Smooth muscle cell (in vitro differentiated cells): ENCODE results near the gene SRMS. TPM values are rescaled to one million over a fixed set of nuclear protein-coding genes. Genes with fewer than 3 reads are reported as not detected.

Experiments
- DNase-seq: peaks from one replicate; lab custom pipeline; 2025; ENCODE audit not compliant: unreplicated experiment; lab: John Stamatoyannopoulos, UW
- H2AFZ ChIP-seq: fragments of 200-600 bp; sonication (generic); 2 replicates; pipeline ENCODE4 v1.6.0; 2016; ENCODE audit warnings: antibody characterized with exemption, low read depth, mild to moderate bottlenecking
- H3F3A ChIP-seq: fragments of 200-600 bp; sonication (generic); 2 replicates; pipeline ENCODE4 v1.6.0; 2017; ENCODE audit warnings: antibody characterized with exemption, low read depth
- H3K27ac ChIP-seq: fragments of 200-600 bp; sonication (generic); 2 replicates; pipeline ENCODE4 v1.5.1; 2016; ENCODE audit warnings: low read depth, mild to moderate bottlenecking
- H3K27me3 ChIP-seq: fragments of 200-600 bp; sonication (generic); 2 replicates; pipeline ENCODE4 v1.6.1; 2016; ENCODE audit warnings: low read depth, mild to moderate bottlenecking
- H3K36me3 ChIP-seq: fragments of 200-600 bp; sonication (generic); 2 replicates; pipeline ENCODE4 v1.5.1; 2016; ENCODE audit warnings: low read depth
- H3K4me1 ChIP-seq: fragments of 200-600 bp; sonication (generic); 2 replicates; pipeline ENCODE4 v1.5.1; 2016; ENCODE audit warnings: low read depth
- H3K4me2 ChIP-seq: fragments of 200-600 bp; sonication (generic); 2 replicates; pipeline ENCODE4 v1.6.0; 2016; ENCODE audit warnings: mild to moderate bottlenecking
- H3K4me3 ChIP-seq: fragments of 200-600 bp; sonication (generic); 2 replicates; pipeline ENCODE4 v1.5.1; 2016; ENCODE audit warnings: mild to moderate bottlenecking
- H3K79me2 ChIP-seq: fragments of 200-600 bp; sonication (generic); 2 replicates; pipeline ENCODE4 v1.6.0; 2016; ENCODE audit warnings: low read depth, mild to moderate bottlenecking
- H3K9ac ChIP-seq: fragments of 200-600 bp; sonication (generic); 2 replicates; pipeline ENCODE4 v1.6.0; 2016; ENCODE audit warnings: low read depth
- H3K9me3 ChIP-seq: fragments of 200-600 bp; sonication (generic); replicated peaks from 2 replicates; pipeline ENCODE4 v1.5.1; 2016; ENCODE audit warnings: low read depth
- H4K20me1 ChIP-seq: fragments of 200-600 bp; sonication (generic); 2 replicates; pipeline ENCODE4 v1.6.0; 2016; ENCODE audit warnings: low read depth
- WGBS: methylation state at CpG from one replicate; pipeline ENCODE4 v1.1.7; 2016; ENCODE audit warnings: low lambda C conversion rate; 5-methylcytosine and 5-hydroxymethylcytosine counted together
- polyA plus RNA-seq: library from polyadenylated mRNA; unstranded; fragments of >200 nt; fragmentation: Nextera tagmentation; extraction: Ambion mirVana; gene quantifications from 2 replicates; pipeline ENCODE4 v1.2.1, GENCODE V29; 2016
- total RNA-seq: library from RNA; depleted of rRNA; stranded (reverse); fragments of >200 nt; gene quantifications from 2 replicates; pipeline ENCODE4 v1.2.3, GENCODE V29; 2014
- TF ChIP-seq, protein P1 (sequence below): fragments of 200-600 bp; sonication (generic); IDR thresholded peaks from 2 replicates; pipeline ENCODE4 v1.5.1; 2017; ENCODE audit warnings: borderline replicate concordance, mild to moderate bottlenecking, antibody characterized with exemption; ENCODE audit not compliant: insufficient read depth, poor library complexity, severe bottlenecking

The SRMS gene
- total and polyA plus RNA-seq, 2 experiments from 2014 or later, result not detected

DNA sequence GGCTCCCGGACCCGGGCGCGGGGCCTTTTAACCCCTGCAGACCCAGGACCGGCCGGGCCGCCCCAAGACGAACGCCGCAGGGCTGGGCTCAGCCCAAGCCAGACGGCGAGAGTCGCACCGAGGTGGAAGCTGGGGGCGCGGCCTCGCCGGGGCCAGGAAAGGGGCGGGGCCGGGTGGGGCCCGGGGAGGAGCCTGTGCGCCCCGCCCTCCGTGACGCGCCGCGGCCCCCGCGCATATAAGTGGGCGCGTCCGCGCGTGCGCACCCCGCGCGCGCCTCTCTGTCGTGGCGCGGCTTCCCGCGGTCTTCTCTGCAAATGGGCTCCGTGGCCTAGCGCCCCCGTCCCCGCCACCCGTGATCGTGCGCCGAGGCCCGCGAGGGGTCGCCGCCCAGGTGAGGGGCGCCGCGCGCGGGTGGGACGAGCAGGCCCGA lies 27.0 kb downstream of the SRMS start, which contains the start of gene PPDPF:
PPDPF (plus strand) TSS at position 262 of the 430 bp plus-strand sequence. CDS start 544 bp downstream, outside the sequence.
- Histone ChIP-seq H2AFZ (peak within 1 kb of the TSS; percentile 98), H3K79me2 (peaks cover 11% of the 10 kb centered on the region), H3K9me3 (no peaks in the 10 kb centered on the region), H4K20me1 (peaks cover 43% of the 10 kb centered on the region), H3K4me3 (peak within 1 kb of the TSS; percentile 96), H3K36me3 (no peaks in the 10 kb centered on the region), H3K27ac (peak within 1 kb of the TSS; percentile 83), H3K27me3 (no peaks in the 10 kb centered on the region), H3K4me2 (peak within 1 kb of the TSS; percentile 99), H3K4me1 (peaks cover 17% of the 10 kb centered on the region), H3F3A (no peaks in the 10 kb centered on the region), H3K9ac (peak within 1 kb of the TSS; percentile 86)
- no CpG with 5 or more reads among the region's 64 CpGs for WGBS
- TF ChIP-seq, protein P1, sequence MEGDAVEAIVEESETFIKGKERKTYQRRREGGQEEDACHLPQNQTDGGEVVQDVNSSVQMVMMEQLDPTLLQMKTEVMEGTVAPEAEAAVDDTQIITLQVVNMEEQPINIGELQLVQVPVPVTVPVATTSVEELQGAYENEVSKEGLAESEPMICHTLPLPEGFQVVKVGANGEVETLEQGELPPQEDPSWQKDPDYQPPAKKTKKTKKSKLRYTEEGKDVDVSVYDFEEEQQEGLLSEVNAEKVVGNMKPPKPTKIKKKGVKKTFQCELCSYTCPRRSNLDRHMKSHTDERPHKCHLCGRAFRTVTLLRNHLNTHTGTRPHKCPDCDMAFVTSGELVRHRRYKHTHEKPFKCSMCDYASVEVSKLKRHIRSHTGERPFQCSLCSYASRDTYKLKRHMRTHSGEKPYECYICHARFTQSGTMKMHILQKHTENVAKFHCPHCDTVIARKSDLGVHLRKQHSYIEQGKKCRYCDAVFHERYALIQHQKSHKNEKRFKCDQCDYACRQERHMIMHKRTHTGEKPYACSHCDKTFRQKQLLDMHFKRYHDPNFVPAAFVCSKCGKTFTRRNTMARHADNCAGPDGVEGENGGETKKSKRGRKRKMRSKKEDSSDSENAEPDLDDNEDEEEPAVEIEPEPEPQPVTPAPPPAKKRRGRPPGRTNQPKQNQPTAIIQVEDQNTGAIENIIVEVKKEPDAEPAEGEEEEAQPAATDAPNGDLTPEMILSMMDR, result no peak
- DNase-seq, result peak; percentile 82

GRCh38 chr20:63519668-63520503 lies 27.7 kb downstream of the SRMS start:
- Histone ChIP-seq H3K4me3 (peak overlapping the region; percentile 96), H3K9me3 (no peaks in the 10 kb centered on the region), H3F3A (no peaks in the 10 kb centered on the region), H3K27me3 (no peaks in the 10 kb centered on the region), H3K36me3 (no peaks in the 10 kb centered on the region), H3K9ac (peak overlapping the region; percentile 86), H3K4me1 (peaks cover 17% of the 10 kb centered on the region), H2AFZ (peak overlapping the region; percentile 98), H4K20me1 (peaks cover 38% of the 10 kb centered on the region), H3K27ac (peak overlapping the region; percentile 83), H3K79me2 (peaks cover 11% of the 10 kb centered on the region), H3K4me2 (peak overlapping the region; percentile 99)
- TF ChIP-seq, protein P1, result no peak
- peak; percentile 82 for DNase-seq
- 11% methylated on average over 36 of the region's 72 CpGs for WGBS

DNA sequence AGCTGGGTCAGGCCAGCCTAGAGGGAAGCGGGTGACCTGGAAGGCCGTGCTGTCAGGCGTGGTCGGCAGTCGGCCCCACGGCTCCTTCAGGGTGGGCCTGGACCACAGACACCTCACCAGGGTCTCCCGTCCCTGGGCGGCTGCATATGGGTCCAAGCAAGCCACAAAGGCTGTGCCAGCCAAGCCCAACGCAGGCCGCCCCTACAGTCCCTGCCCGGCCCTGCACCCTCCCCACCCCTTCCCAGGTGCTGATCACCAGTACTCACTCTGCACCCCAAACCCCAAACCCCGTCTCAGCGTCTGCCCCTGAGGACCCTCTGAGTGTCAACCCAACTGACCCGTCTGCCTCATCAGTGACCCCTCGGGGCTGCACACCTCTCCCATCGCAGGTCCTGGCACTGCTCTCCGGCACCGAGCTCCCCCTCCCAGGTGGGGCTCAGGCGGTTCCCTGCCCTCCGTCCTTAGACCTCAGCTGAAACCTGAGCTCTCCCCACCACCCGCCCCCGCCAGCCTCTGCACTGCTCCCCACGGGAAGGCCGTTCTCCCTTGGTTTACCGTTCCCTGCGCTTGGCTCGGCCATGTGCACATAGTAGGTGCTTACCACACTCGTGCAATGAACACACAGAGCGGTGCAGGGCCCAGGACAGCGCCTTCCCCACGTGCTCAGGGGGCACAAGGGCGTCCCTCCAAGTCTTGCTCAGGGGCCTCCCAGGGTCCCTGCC lies 28.4 kb downstream of the SRMS start:
- 77% methylated on average over 27 of the region's 32 CpGs for WGBS
- H3K79me2 ChIP-seq, result peaks cover 11% of the 10 kb centered on the region
- peaks cover 31% of the 10 kb centered on the region for H4K20me1 ChIP-seq
- H3K27ac ChIP-seq, result no peak overlapping the region
- H3F3A ChIP-seq, result no peaks in the 10 kb centered on the region
- H3K27me3 ChIP-seq, result no peaks in the 10 kb centered on the region
- no peaks in the 10 kb centered on the region for H3K36me3 ChIP-seq
- peak overlapping the region; percentile 86 for H3K9ac ChIP-seq
- peak overlapping the region; percentile 98 for H2AFZ ChIP-seq
- no peaks in the 10 kb centered on the region for H3K9me3 ChIP-seq
- DNase-seq, result no peak
- TF ChIP-seq, protein P1, result no peak
- peak overlapping the region; percentile 96 for H3K4me3 ChIP-seq
- H3K4me1 ChIP-seq, result peaks cover 17% of the 10 kb centered on the region
- peak overlapping the region; percentile 99 for H3K4me2 ChIP-seq
